Measurements from ENCODE around the gene TMEM212. TPM values are rescaled to one million over a fixed set of nuclear protein-coding genes. Genes with fewer than 3 reads are reported as not detected.

The TMEM212 gene
- polyA plus RNA-seq, 2 of the 4 experiments (the other 2 are of a cell fraction), result not detected

DNA sequence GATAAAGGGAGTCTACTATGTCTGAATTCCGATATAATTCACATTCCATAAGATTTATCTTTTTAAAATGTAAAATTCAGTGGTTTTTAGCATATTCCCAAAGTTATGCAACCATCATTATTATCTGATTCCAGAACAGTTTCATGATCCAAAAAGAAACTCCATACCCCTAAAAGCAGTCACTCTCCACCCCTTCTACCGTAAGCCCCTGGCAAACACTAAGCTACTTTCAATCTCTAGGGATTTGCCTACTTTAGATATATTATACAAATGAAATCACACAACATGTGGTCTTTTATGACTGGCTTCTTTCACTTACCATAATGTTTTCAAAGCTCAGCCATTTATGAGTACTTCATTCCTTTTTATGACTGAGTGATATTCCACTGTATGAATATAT is 65.6 kb downstream of the TMEM212 start (continued):
- no peak for TF ChIP-seq TP53 (CRISPR knock-in tag; IDR thresholded peaks at IDR 0.05)

Other genes starting within 250 kb of the TMEM212 start
- gene PLD1, start 32.9 kb upstream of the TMEM212 start, polyA plus RNA-seq (2011; rRNA removed), result 26.6 and 27.2 TPM in 2 replicates
- gene PLD1, start 32.9 kb upstream of the TMEM212 start, polyA plus RNA-seq (2017; fragmentation: RNase III; extraction: RNeasy Plus Mini Kit Qiagen cat#74134 plus additional on column Dnase treatment), result 5.2 to 7.3 TPM (median 6.6 TPM) in 3 replicates
- 29.5 and 56.0 TPM in 2 replicates for gene FNDC3B, start 196.2 kb downstream of the TMEM212 start, polyA plus RNA-seq (2011; rRNA removed)
- gene FNDC3B, start 196.2 kb downstream of the TMEM212 start, polyA plus RNA-seq (2017; fragmentation: RNase III; extraction: RNeasy Plus Mini Kit Qiagen cat#74134 plus additional on column Dnase treatment), result 29.9 to 34.5 TPM (median 33.6 TPM) in 3 replicates

All from A549 (cell line).